ACC112 (cell line): ENCODE measurements around the gene SMOC2.

Experiments
- H2AFZ ChIP-seq: fragments of 200-600 bp; sonication (generic); one replicate; pipeline ENCODE4 v1.6.0; 2017; ENCODE audit warnings: antibody characterized with exemption, low read length; ENCODE audit not compliant: unreplicated experiment
- H3K27ac ChIP-seq: fragments of 200-600 bp; sonication (generic); 2 replicates; pipeline ENCODE4 v1.5.1; 2014; ENCODE audit warnings: low read depth, mild to moderate bottlenecking, antibody characterized with exemption, low read length, moderate library complexity
- H3K27me3 ChIP-seq: fragments of 200-600 bp; sonication (generic); 2 replicates; pipeline ENCODE4 v1.6.1; 2014; ENCODE audit warnings: mild to moderate bottlenecking, antibody characterized with exemption, low read length, moderate library complexity, mixed read lengths; ENCODE audit not compliant: insufficient read depth
- H3K36me3 ChIP-seq: fragments of 200-600 bp; sonication (generic); 2 replicates; pipeline ENCODE4 v1.6.1; 2016; ENCODE audit warnings: mild to moderate bottlenecking, antibody characterized with exemption, low read length, moderate library complexity, mixed read lengths; ENCODE audit not compliant: insufficient read depth
- H3K4me1 ChIP-seq: fragments of 200-600 bp; sonication (generic); one replicate; pipeline ENCODE4 v1.6.1; 2016; ENCODE audit warnings: low read length, mixed read lengths; ENCODE audit not compliant: insufficient read depth, unreplicated experiment, control insufficient read depth
- H3K4me3 ChIP-seq: fragments of 200-600 bp; sonication (generic); 2 replicates; pipeline ENCODE4 v1.5.1; 2014; ENCODE audit warnings: mild to moderate bottlenecking, low read depth, low read length
- H3K79me2 ChIP-seq: fragments of 200-600 bp; sonication (generic); one replicate; pipeline ENCODE4 v1.6.0; 2016; ENCODE audit warnings: low read length; ENCODE audit not compliant: control insufficient read depth, unreplicated experiment, insufficient read depth

The SMOC2 gene

GRCh38 chr6:168501561-168501960, 60.6 kb downstream of the SMOC2 start:
- Histone ChIP-seq H3K4me3 (no peak overlapping the region), H3K79me2 (no peaks in the 10 kb centered on the region), H3K27me3 (no peaks in the 10 kb centered on the region), H3K4me1 (no peaks in the 10 kb centered on the region), H3K36me3 (no peaks in the 10 kb centered on the region), H2AFZ (no peak overlapping the region), H3K27ac (no peak overlapping the region)

GRCh38 chr6:168504366-168504765, 63.4 kb downstream of the SMOC2 start:
- no peak overlapping the region for H3K4me3 ChIP-seq
- H3K27ac ChIP-seq: no peak overlapping the region
- H3K4me1 ChIP-seq: no peaks in the 10 kb centered on the region
- H3K36me3 ChIP-seq: no peaks in the 10 kb centered on the region
- no peak overlapping the region for H2AFZ ChIP-seq
- H3K79me2 ChIP-seq: no peaks in the 10 kb centered on the region
- H3K27me3 ChIP-seq: no peaks in the 10 kb centered on the region

- Histone ChIP-seq H3K79me2 (no peaks in the 10 kb centered on the region), H3K27ac (no peak overlapping the region), H3K4me3 (no peak overlapping the region), H3K27me3 (no peaks in the 10 kb centered on the region), H2AFZ (no peak overlapping the region), H3K36me3 (no peaks in the 10 kb centered on the region), H3K4me1 (no peaks in the 10 kb centered on the region)
Observed at GRCh38 chr6:168506460-168506859, 65.5 kb downstream of the SMOC2 start.

GRCh38 chr6:168507297-168507696, 66.3 kb downstream of the SMOC2 start:
- no peaks in the 10 kb centered on the region for H3K36me3 ChIP-seq
- H3K27ac ChIP-seq: no peak overlapping the region
- no peaks in the 10 kb centered on the region for H3K79me2 ChIP-seq
- no peaks in the 10 kb centered on the region for H3K27me3 ChIP-seq
- H3K4me3 ChIP-seq: no peak overlapping the region
- no peak overlapping the region for H2AFZ ChIP-seq
- H3K4me1 ChIP-seq: no peaks in the 10 kb centered on the region

GRCh38 chr6:168507730-168508129, 66.7 kb downstream of the SMOC2 start:
- no peak overlapping the region for H3K27ac ChIP-seq
- no peak overlapping the region for H2AFZ ChIP-seq
- no peak overlapping the region for H3K4me3 ChIP-seq
- no peaks in the 10 kb centered on the region for H3K27me3 ChIP-seq
- H3K79me2 ChIP-seq: no peaks in the 10 kb centered on the region
- H3K4me1 ChIP-seq: no peaks in the 10 kb centered on the region
- H3K36me3 ChIP-seq: no peaks in the 10 kb centered on the region

GRCh38 chr6:168508903-168509302, 67.9 kb downstream of the SMOC2 start:
- no peaks in the 10 kb centered on the region for H3K36me3 ChIP-seq
- H3K27ac ChIP-seq: no peak overlapping the region
- H3K79me2 ChIP-seq: no peaks in the 10 kb centered on the region
- H3K4me3 ChIP-seq: no peak overlapping the region
- no peaks in the 10 kb centered on the region for H3K4me1 ChIP-seq
- no peak overlapping the region for H2AFZ ChIP-seq
- no peaks in the 10 kb centered on the region for H3K27me3 ChIP-seq

GRCh38 chr6:168513766-168514165, 72.8 kb downstream of the SMOC2 start:
- H3K27ac ChIP-seq: no peak overlapping the region
- no peak overlapping the region for H2AFZ ChIP-seq
- no peak overlapping the region for H3K4me3 ChIP-seq
- H3K27me3 ChIP-seq: no peaks in the 10 kb centered on the region
- no peaks in the 10 kb centered on the region for H3K79me2 ChIP-seq
- H3K4me1 ChIP-seq: no peaks in the 10 kb centered on the region
- H3K36me3 ChIP-seq: no peaks in the 10 kb centered on the region

- Histone ChIP-seq H3K4me1 (no peaks in the 10 kb centered on the region), H3K36me3 (no peaks in the 10 kb centered on the region), H3K79me2 (no peaks in the 10 kb centered on the region), H2AFZ (no peak overlapping the region), H3K27me3 (no peaks in the 10 kb centered on the region), H3K4me3 (no peak overlapping the region), H3K27ac (no peak overlapping the region)
Observed at GRCh38 chr6:168514216-168514615, 73.2 kb downstream of the SMOC2 start.

GRCh38 chr6:168515376-168515775, 74.4 kb downstream of the SMOC2 start:
- H3K4me1 ChIP-seq: no peaks in the 10 kb centered on the region
- H2AFZ ChIP-seq: no peak overlapping the region
- no peaks in the 10 kb centered on the region for H3K27me3 ChIP-seq
- H3K36me3 ChIP-seq: no peaks in the 10 kb centered on the region
- H3K27ac ChIP-seq: no peak overlapping the region
- H3K79me2 ChIP-seq: no peaks in the 10 kb centered on the region
- H3K4me3 ChIP-seq: no peak overlapping the region

GRCh38 chr6:168516944-168517741, 76.2 kb downstream of the SMOC2 start:
- Histone ChIP-seq H3K79me2 (no peaks in the 10 kb centered on the region), H3K27me3 (no peaks in the 10 kb centered on the region), H3K4me3 (no peak overlapping the region), H3K4me1 (no peaks in the 10 kb centered on the region), H3K36me3 (no peaks in the 10 kb centered on the region), H2AFZ (no peak overlapping the region), H3K27ac (no peak overlapping the region)

- Histone ChIP-seq H2AFZ (no peak overlapping the region), H3K27me3 (no peaks in the 10 kb centered on the region), H3K4me3 (no peak overlapping the region)
Observed at GRCh38 chr6:168517742-168518347, 76.9 kb downstream of the SMOC2 start.

More at GRCh38 chr6:168517742-168518347, 76.9 kb downstream of the SMOC2 start:
- Histone ChIP-seq H3K36me3 (no peaks in the 10 kb centered on the region), H3K27ac (no peak overlapping the region), H3K4me1 (no peaks in the 10 kb centered on the region), H3K79me2 (no peaks in the 10 kb centered on the region)
